Mesenchymal stem cell (in vitro differentiated cells and primary cell): ENCODE results near the gene CCDC27.

Source experiments
- DNase-seq: peaks from one replicate; pipeline ENCODE4 v3.0.0-alpha.2; 2013
- H2AFZ ChIP-seq: one replicate; pipeline ENCODE4 v1.6.1; 2013; ENCODE audit warnings: low read depth, mild to moderate bottlenecking, control low read depth, inconsistent platforms, low read length, moderate library complexity
- H2AK5ac ChIP-seq: 2 replicates; pipeline ENCODE4 v1.6.1; 2013; ENCODE audit warnings: low read length, moderate library complexity, mild to moderate bottlenecking, inconsistent platforms; ENCODE audit not compliant: severe bottlenecking
- H2BK120ac ChIP-seq: one replicate; pipeline ENCODE4 v1.6.1; 2013; ENCODE audit warnings: low read depth, mild to moderate bottlenecking, inconsistent platforms, low read length, moderate library complexity
- H2BK12ac ChIP-seq, 2 experiments: one replicate each; pipeline ENCODE4 v1.6.1; 2013; ENCODE audit warnings: inconsistent platforms in 2 of 2, low read length in 2 of 2, mild to moderate bottlenecking in 2 of 2, moderate library complexity in 2 of 2, control low read depth in 1 of 2
- H2BK15ac ChIP-seq: one replicate; pipeline ENCODE4 v1.6.1; 2013; ENCODE audit warnings: mild to moderate bottlenecking, low read depth, inconsistent platforms; ENCODE audit not compliant: poor library complexity, severe bottlenecking
- H2BK5ac ChIP-seq: 2 replicates; pipeline ENCODE4 v1.6.1; 2013; ENCODE audit warnings: low read depth, mild to moderate bottlenecking, low read length, control low read depth, inconsistent platforms; ENCODE audit not compliant: poor library complexity, severe bottlenecking
- H3K14ac ChIP-seq, 2 experiments: one replicate each; pipeline ENCODE4 v1.6.1; 2013; ENCODE audit warnings: inconsistent platforms in 2 of 2, low read length in 2 of 2, control low read depth in 1 of 2, mild to moderate bottlenecking in 1 of 2, moderate library complexity in 1 of 2
- H3K18ac ChIP-seq, 2 experiments: one replicate each; pipeline ENCODE4 v1.6.1; 2013; ENCODE audit warnings: inconsistent platforms in 2 of 2, low read length in 2 of 2, control low read depth in 1 of 2, low read depth in 1 of 2, mild to moderate bottlenecking in 1 of 2
- H3K23ac ChIP-seq, 2 experiments: one replicate each; pipeline ENCODE4 v1.6.1; 2013; ENCODE audit warnings: inconsistent platforms in 2 of 2, low read length in 2 of 2, mild to moderate bottlenecking in 2 of 2, moderate library complexity in 2 of 2, control low read depth in 1 of 2
- H3K27ac ChIP-seq: 2 replicates; pipeline ENCODE4 v1.5.1; 2013; ENCODE audit warnings: mild to moderate bottlenecking, moderate library complexity, low read length, control low read depth, inconsistent platforms; ENCODE audit not compliant: poor library complexity, severe bottlenecking
- H3K27me3 ChIP-seq, 2 experiments: 2 replicates each; pipeline versions ENCODE4 v1.6.1 to v1.7.0; 2013; ENCODE audit warnings: low read length in 2 of 2, mild to moderate bottlenecking in 2 of 2, moderate library complexity in 2 of 2, control low read depth in 1 of 2, inconsistent platforms in 1 of 2; ENCODE audit not compliant: control insufficient read depth in 1 of 2, insufficient read depth in 1 of 2
- H3K36me3 ChIP-seq, 2 experiments: 2 replicates each; pipeline versions ENCODE4 v1.6.1 to v1.7.0; 2013; ENCODE audit warnings: low read length in 2 of 2, control low read depth in 1 of 2, inconsistent platforms in 1 of 2, low read depth in 1 of 2, mild to moderate bottlenecking in 1 of 2; ENCODE audit not compliant: insufficient read depth in 2 of 2, control insufficient read depth in 1 of 2
- H3K4ac ChIP-seq, 2 experiments: one replicate each; pipeline ENCODE4 v1.6.1; 2013; ENCODE audit warnings: inconsistent platforms in 2 of 2, low read length in 2 of 2, mild to moderate bottlenecking in 2 of 2, moderate library complexity in 2 of 2, control low read depth in 1 of 2, low read depth in 1 of 2
- H3K4me1 ChIP-seq: 2 replicates; pipeline ENCODE4 v1.6.1; 2013; ENCODE audit warnings: low read depth, low read length, control low read depth; ENCODE audit not compliant: control insufficient read depth, insufficient read depth
- H3K4me2 ChIP-seq: 2 replicates; pipeline ENCODE4 v1.6.1; 2013; ENCODE audit warnings: low read length, mild to moderate bottlenecking, inconsistent platforms; ENCODE audit not compliant: poor library complexity, severe bottlenecking
- H3K4me3 ChIP-seq, 2 experiments: 2 replicates each; pipeline versions ENCODE4 v1.5.1 to v1.7.0; 2013; ENCODE audit warnings: low read length in 2 of 2, mild to moderate bottlenecking in 2 of 2, control low read depth in 1 of 2, low read depth in 1 of 2; ENCODE audit not compliant: insufficient read depth in 1 of 2
- H3K79me1 ChIP-seq: replicated peaks from 2 replicates; pipeline ENCODE4 v1.6.1; 2013; ENCODE audit warnings: mild to moderate bottlenecking, control low read depth, low read length, inconsistent platforms; ENCODE audit not compliant: poor library complexity, severe bottlenecking
- H3K9ac ChIP-seq: 2 replicates; pipeline ENCODE4 v1.7.0; 2013; ENCODE audit warnings: mild to moderate bottlenecking, low read length, moderate library complexity
- H3K9me3 ChIP-seq: 2 replicates; pipeline ENCODE4 v1.7.0; 2013; ENCODE audit warnings: mild to moderate bottlenecking, low read length; ENCODE audit not compliant: control insufficient read depth
- H4K8ac ChIP-seq: one replicate; pipeline ENCODE4 v1.6.1; 2013; ENCODE audit warnings: inconsistent platforms, mild to moderate bottlenecking, low read length, moderate library complexity
- H4K91ac ChIP-seq: one replicate; pipeline ENCODE4 v1.6.1; 2013; ENCODE audit warnings: mild to moderate bottlenecking, low read length, inconsistent platforms
- WGBS: methylation state at CpG from one replicate; pipeline ENCODE4 v1.1.7; 2013; ENCODE audit warnings: mixed read lengths; 5-methylcytosine and 5-hydroxymethylcytosine counted together

Gene CCDC27

GRCh38 chr1:3811595-3811911 is 59.3 kb downstream of the CCDC27 start:
- Histone ChIP-seq H3K79me1 (no peaks in the 10 kb centered on the region), H4K91ac (peak overlapping the region; percentile 15), H3K14ac (no peak overlapping the region), H2BK15ac (no peak overlapping the region), H3K4ac (no peak overlapping the region), H3K18ac (no peak overlapping the region), H3K36me3 (peaks cover 27 to 29% of the 10 kb centered on the region in 2 experiments), H2AFZ (no peak overlapping the region), H2AK5ac (no peak overlapping the region), H3K9ac (no peak overlapping the region), H3K27me3 (no peaks in the 10 kb centered on the region), H2BK120ac (no peak overlapping the region), H3K4me2 (peak overlapping the region; percentile 35), H3K4me3 (no peak overlapping the region), H2BK5ac (no peak overlapping the region), H3K9me3 (no peaks in the 10 kb centered on the region), H2BK12ac (no peak overlapping the region), H3K4me1 (peaks cover 7% of the 10 kb centered on the region), H3K23ac (no peak overlapping the region), H4K8ac (no peak overlapping the region), H3K27ac (no peak overlapping the region)
- WGBS = 58% methylated on average over 2 of the region's 2 CpGs
- peak; percentile 3 for DNase-seq

DNA sequence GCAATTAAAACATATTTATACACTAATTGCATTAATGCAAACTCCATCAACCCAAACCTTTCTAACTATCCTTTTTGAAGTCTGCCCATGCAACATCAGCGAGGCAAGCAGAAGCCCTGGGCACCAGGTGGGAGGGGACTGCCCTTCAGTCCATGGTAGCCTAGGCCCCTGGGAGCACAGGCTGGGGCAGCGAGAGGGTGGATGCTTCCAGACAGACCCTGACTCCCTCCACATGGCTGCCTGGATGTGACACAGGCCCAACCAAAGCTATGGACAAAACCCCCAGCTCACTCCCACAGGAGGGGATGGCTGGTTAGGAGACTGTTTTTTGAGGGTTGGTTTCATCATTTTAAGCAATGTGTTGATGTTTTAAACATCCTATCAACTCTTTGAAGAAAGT is 61.8 kb downstream of the CCDC27 start:
- no peak overlapping the region for H2AFZ ChIP-seq
- no peak overlapping the region for H3K4me2 ChIP-seq
- no peak overlapping the region for H2BK120ac ChIP-seq
- H3K36me3 ChIP-seq = peaks cover 40 to 46% of the 10 kb centered on the region in 2 experiments
- H3K23ac ChIP-seq = no peak overlapping the region
- H2BK5ac ChIP-seq = no peak overlapping the region
- no peak overlapping the region for H2BK15ac ChIP-seq
- H3K27ac ChIP-seq = no peak overlapping the region
- no peak overlapping the region for H3K18ac ChIP-seq
- no peak overlapping the region for H4K91ac ChIP-seq
- H3K27me3 ChIP-seq = no peaks in the 10 kb centered on the region
- no peak overlapping the region for H4K8ac ChIP-seq
- WGBS = 93% methylated on average over 1 of the region's 2 CpGs
- H3K79me1 ChIP-seq = peaks cover 1% of the 10 kb centered on the region
- H3K4me1 ChIP-seq = peaks cover 7% of the 10 kb centered on the region
- H3K9me3 ChIP-seq = no peaks in the 10 kb centered on the region
- no peak overlapping the region for H3K4me3 ChIP-seq
- H3K14ac ChIP-seq = no peak overlapping the region
- no peak overlapping the region for H2AK5ac ChIP-seq
- H3K9ac ChIP-seq = no peak overlapping the region
- H2BK12ac ChIP-seq = no peak overlapping the region
- no peak for DNase-seq
- H3K4ac ChIP-seq = no peak overlapping the region

- Histone ChIP-seq H2BK12ac (no peak overlapping the region), H3K4me1 (peaks cover 10% of the 10 kb centered on the region), H3K23ac (no peak overlapping the region), H2BK15ac (no peak overlapping the region), H2BK120ac (no peak overlapping the region), H2BK5ac (no peak overlapping the region), H3K27ac (no peak overlapping the region), H2AFZ (no peak overlapping the region), H4K8ac (no peak overlapping the region), H4K91ac (no peak overlapping the region), H3K4me3 (no peak overlapping the region), H3K36me3 (peaks cover 46 to 49% of the 10 kb centered on the region in 2 experiments), H3K9ac (no peak overlapping the region), H3K4me2 (no peak overlapping the region), H3K27me3 (no peaks in the 10 kb centered on the region), H3K14ac (no peak overlapping the region), H3K4ac (no peak overlapping the region), H3K9me3 (no peaks in the 10 kb centered on the region), H2AK5ac (no peak overlapping the region), H3K79me1 (peaks cover 1% of the 10 kb centered on the region), H3K18ac (no peak overlapping the region)
- no peak for DNase-seq
- 95% methylated on average over 42 of the region's 42 CpGs for WGBS
Observed at GRCh38 chr1:3814771-3815561, 62.7 kb downstream of the CCDC27 start.

- no peak overlapping the region for H2BK120ac ChIP-seq
- H2BK15ac ChIP-seq = no peak overlapping the region
- H3K9me3 ChIP-seq = no peaks in the 10 kb centered on the region
- no peak overlapping the region for H4K91ac ChIP-seq
- H3K79me1 ChIP-seq = peaks cover 1% of the 10 kb centered on the region
- H2AK5ac ChIP-seq = no peak overlapping the region
- 96% methylated on average over 29 of the region's 38 CpGs for WGBS
- H3K4me2 ChIP-seq = no peak overlapping the region
- DNase-seq = no peak
- no peak overlapping the region for H2AFZ ChIP-seq
- H3K14ac ChIP-seq = no peak overlapping the region
- H3K36me3 ChIP-seq = peaks cover 58 to 64% of the 10 kb centered on the region in 2 experiments
- H3K4ac ChIP-seq = no peak overlapping the region
- no peak overlapping the region for H2BK12ac ChIP-seq
- H3K9ac ChIP-seq = no peak overlapping the region
- no peak overlapping the region for H2BK5ac ChIP-seq
- no peak overlapping the region for H3K18ac ChIP-seq
- no peak overlapping the region for H3K27ac ChIP-seq
- no peak overlapping the region for H4K8ac ChIP-seq
- no peak overlapping the region for H3K23ac ChIP-seq
- H3K4me3 ChIP-seq = no peak overlapping the region
- H3K4me1 ChIP-seq = peaks cover 11% of the 10 kb centered on the region
- no peaks in the 10 kb centered on the region for H3K27me3 ChIP-seq
Observed at GRCh38 chr1:3816331-3817137, 64.3 kb downstream of the CCDC27 start.
